Colonic mucosa (tissue), 4 donors: ENCODE measurements around the gene PATJ. TPM values are rescaled to one million over a fixed set of nuclear protein-coding genes. Genes with fewer than 3 reads are reported as not detected.
A peak's percentile ranks its signal among the peaks of the same experiment; 100 is the strongest.
"Not testable (repeated sequence)": the region's sequence is repeated elsewhere in the genome, so short reads cannot be mapped to it uniquely, and the experiment has no call there.

ENCODE experiments used
- DNase-seq: peaks from one replicate; pipeline ENCODE4 v3.0.0-alpha.2; 2020
- H3K27ac ChIP-seq: fragments of 200-600 bp; one replicate; pipeline ENCODE4 v1.8.0; 2021
- H3K27me3 ChIP-seq: fragments of 200-600 bp; one replicate; pipeline ENCODE4 v1.8.0; 2021
- H3K36me3 ChIP-seq: fragments of 200-600 bp; one replicate; pipeline ENCODE4 v1.8.0; 2021
- H3K4me1 ChIP-seq: fragments of 200-600 bp; one replicate; pipeline ENCODE4 v1.8.0; 2021; ENCODE audit warnings: mild to moderate bottlenecking
- H3K4me3 ChIP-seq: fragments of 200-600 bp; one replicate; pipeline ENCODE4 v1.8.0; 2021
- H3K9ac ChIP-seq, 2 donors: one replicate each; pipeline ENCODE4 v1.7.0; 2013; ENCODE audit warnings: control low read depth in 2 of 2, low read depth in 2 of 2, low read length in 2 of 2
- H3K9me3 ChIP-seq: fragments of 200-600 bp; one replicate; pipeline ENCODE4 v1.8.0; 2021
- CTCF ChIP-seq: fragments of 200-600 bp; IDR thresholded peaks from one replicate; pipeline ENCODE4 v1.8.0; 2022; ENCODE audit warnings: antibody characterized with exemption, mild to moderate bottlenecking
- intact Hi-C: fragments of 100-400 bp; cut with DNase I; formaldehyde crosslinking; loops from one replicate; pipeline ENCODE4 v1.14.1; 2022
- total RNA-seq, 2 donors: library from RNA; stranded (reverse); fragmentation: NEBNext Ultra II Directional in 1 of 2; extraction: Animal tissue kit (Norgen Biotek cat#: 25700) in 1 of 2; gene quantifications; one replicate each; pipeline ENCODE4 v1.2.1, GENCODE V29; 2021
- donor health status: healthy.
- donor health status: DM: no; HTN: no; CAD: no.
- donor health status: DM: no; HTN: no; CAD: no.

Gene PATJ
- total RNA-seq, 2 donors from 2014 or later, result 65.6 to 69.0 TPM

- intact Hi-C loops, result no loop called here
- H3K27ac ChIP-seq, result no peak overlapping the region
- no peaks in the 10 kb centered on the region for H3K9me3 ChIP-seq
- H3K36me3 ChIP-seq, result no peaks in the 10 kb centered on the region
- DNase-seq, result no peak
- H3K9ac ChIP-seq, result no peak overlapping the region
- H3K27me3 ChIP-seq, result no peaks in the 10 kb centered on the region
- no peaks in the 10 kb centered on the region for H3K4me1 ChIP-seq
- no peak overlapping the region for H3K4me3 ChIP-seq
- TF ChIP-seq CTCF, result no peak
Measured at GRCh38 chr1:62161711-62162110, 419.4 kb downstream of the PATJ start.

GRCh38 chr1:62170380-62170779, 428.1 kb downstream of the PATJ start:
- H3K27ac ChIP-seq, H3K9ac ChIP-seq, intact Hi-C loops, H3K9me3 ChIP-seq, DNase-seq, H3K4me3 ChIP-seq, H3K36me3 ChIP-seq, H3K27me3 ChIP-seq, H3K4me1 ChIP-seq: not testable (repeated sequence)

- Histone ChIP-seq H3K4me1 (no peaks in the 10 kb centered on the region), H3K9me3 (no peaks in the 10 kb centered on the region), H3K27me3 (no peaks in the 10 kb centered on the region), H3K4me3 (no peak overlapping the region), H3K9ac (no peak overlapping the region), H3K27ac (no peak overlapping the region), H3K36me3 (no peaks in the 10 kb centered on the region)
- intact Hi-C loops, result loop anchor here (2.0 kb wide), 1 partner anchor 231 kb away; no protein-coding TSS in a partner anchor
- peak; percentile 60 for DNase-seq
- peak; percentile 72 for TF ChIP-seq CTCF
Measured at GRCh38 chr1:62175568-62176179, 433.4 kb downstream of the PATJ start.

- DNase-seq, result no peak
- Histone ChIP-seq H3K4me1 (no peaks in the 10 kb centered on the region), H3K9ac (no peak overlapping the region), H3K9me3 (no peaks in the 10 kb centered on the region), H3K27me3 (no peaks in the 10 kb centered on the region), H3K4me3 (no peak overlapping the region), H3K27ac (no peak overlapping the region), H3K36me3 (no peaks in the 10 kb centered on the region)
- TF ChIP-seq CTCF, result no peak
- intact Hi-C loops, result no loop called here
Measured at GRCh38 chr1:62176597-62177312, 434.5 kb downstream of the PATJ start.

GRCh38 chr1:62177621-62178020, 435.3 kb downstream of the PATJ start:
- Histone ChIP-seq H3K27ac (no peak overlapping the region), H3K36me3 (no peaks in the 10 kb centered on the region), H3K9ac (no peak overlapping the region), H3K27me3 (no peaks in the 10 kb centered on the region), H3K4me1 (no peaks in the 10 kb centered on the region), H3K9me3 (no peaks in the 10 kb centered on the region), H3K4me3 (no peak overlapping the region)
- DNase-seq, result no peak
- TF ChIP-seq CTCF, result no peak
- intact Hi-C loops, result no loop called here

GRCh38 chr1:62178372-62178771, 436.1 kb downstream of the PATJ start:
- Histone ChIP-seq H3K9ac (no peak overlapping the region), H3K4me3 (no peak overlapping the region), H3K9me3 (no peaks in the 10 kb centered on the region), H3K36me3 (no peaks in the 10 kb centered on the region), H3K4me1 (no peaks in the 10 kb centered on the region), H3K27me3 (no peaks in the 10 kb centered on the region), H3K27ac (no peak overlapping the region)
- intact Hi-C loops, result no loop called here
- no peak for DNase-seq
- TF ChIP-seq CTCF, result no peak

- H3K4me3 ChIP-seq, H3K9ac ChIP-seq, DNase-seq, intact Hi-C loops, H3K27ac ChIP-seq, H3K27me3 ChIP-seq, H3K36me3 ChIP-seq, H3K9me3 ChIP-seq, H3K4me1 ChIP-seq: not testable (repeated sequence)
Measured at GRCh38 chr1:62180054-62180453, 437.8 kb downstream of the PATJ start.
